CD14-positive monocyte (primary cell): Measurements from ENCODE around the gene TMEM120B. TPM values are rescaled to one million over a fixed set of nuclear protein-coding genes. Genes with fewer than 3 reads are reported as not detected.

Source experiments
- DNase-seq, 3 donors: peaks; one replicate each; pipeline ENCODE4 v3.0.0-alpha.2; 2011 to 2022
- H2AFZ ChIP-seq: 2 replicates; pipeline ENCODE4 v1.6.0; 2012; ENCODE audit warnings: mild to moderate bottlenecking, low read depth, low read length, inconsistent platforms; ENCODE audit not compliant: insufficient read depth, poor library complexity, severe bottlenecking
- H3K27ac ChIP-seq, 2 donors: 1 replicate in 1 of 2; 2 replicates in 1 of 2; pipeline ENCODE4 v1.5.1; 2012 to 2013; ENCODE audit warnings: low read length in 2 of 2, control low read depth in 1 of 2, inconsistent platforms in 1 of 2, low read depth in 1 of 2, mild to moderate bottlenecking in 1 of 2
- H3K27me3 ChIP-seq, 2 donors: one replicate each; pipeline versions ENCODE4 v1.6.0 to v1.6.1; 2011 to 2013; ENCODE audit warnings: low read length in 2 of 2; ENCODE audit not compliant: control insufficient read depth in 2 of 2, insufficient read depth in 2 of 2
- H3K36me3 ChIP-seq, 2 donors: replicated peaks in 1 of 2; 1 replicate in 1 of 2; 2 replicates in 1 of 2; pipeline versions ENCODE4 v1.5.1 to v1.6.1; 2012 to 2013; ENCODE audit warnings: low read length in 2 of 2, control low read depth in 1 of 2, inconsistent platforms in 1 of 2, mild to moderate bottlenecking in 1 of 2; ENCODE audit not compliant: insufficient read depth in 2 of 2, control insufficient read depth in 1 of 2
- H3K4me1 ChIP-seq, 2 donors: 1 replicate in 1 of 2; 2 replicates in 1 of 2; pipeline versions ENCODE4 v1.5.1 to v1.6.1; 2012 to 2013; ENCODE audit warnings: low read length in 2 of 2, control low read depth in 1 of 2, inconsistent platforms in 1 of 2, mild to moderate bottlenecking in 1 of 2, moderate library complexity in 1 of 2; ENCODE audit not compliant: insufficient read depth in 2 of 2, control insufficient read depth in 1 of 2
- H3K4me2 ChIP-seq: replicated peaks from 2 replicates; pipeline ENCODE3; 2012; ENCODE audit warnings: low read length, moderate library complexity, mild to moderate bottlenecking; ENCODE audit not compliant: poor library complexity, severe bottlenecking; ENCODE audit errors: extremely low read depth
- H3K4me3 ChIP-seq, 3 experiments: fragments of 200-600 bp in 1 of 3; sonication (generic) in 1 of 3; replicated peaks in 1 of 3; 1 replicate in 2 of 3; 2 replicates in 1 of 3; pipeline ENCODE4 v1.5.1; 2011 to 2013; ENCODE audit warnings: low read length in 3 of 3, mild to moderate bottlenecking in 3 of 3, control low read depth in 2 of 3, low read depth in 2 of 3, inconsistent platforms in 1 of 3, moderate library complexity in 1 of 3
- H3K79me2 ChIP-seq: 2 replicates; pipeline ENCODE4 v1.6.0; 2012; ENCODE audit warnings: mild to moderate bottlenecking, control low read depth, inconsistent platforms, low read length, moderate library complexity; ENCODE audit not compliant: insufficient read depth
- H3K9ac ChIP-seq: 2 replicates; pipeline ENCODE4 v1.6.0; 2017; ENCODE audit warnings: low read length, mild to moderate bottlenecking; ENCODE audit not compliant: insufficient read depth, poor library complexity, severe bottlenecking
- H3K9me3 ChIP-seq, 2 donors: replicated peaks in 1 of 2; 1 replicate in 1 of 2; 2 replicates in 1 of 2; pipeline versions ENCODE4 v1.5.1 to v1.6.1; 2012 to 2013; ENCODE audit warnings: low read length in 2 of 2, control low read depth in 1 of 2; ENCODE audit not compliant: control insufficient read depth in 1 of 2, insufficient read depth in 1 of 2
- H4K20me1 ChIP-seq: 2 replicates; pipeline ENCODE4 v1.6.0; 2012; ENCODE audit warnings: mild to moderate bottlenecking, low read length, control low read depth, moderate library complexity; ENCODE audit not compliant: insufficient read depth
- H3K27ac Mint-ChIP-seq, 7 donors: one replicate each; pipeline ENCODE4 v1.8.0; 2020; ENCODE audit warnings: mild to moderate bottlenecking in 7 of 7, mixed read lengths in 7 of 7, moderate library complexity in 6 of 7, inconsistent platforms in 2 of 7
- H3K27me3 Mint-ChIP-seq, 3 donors: one replicate each; pipeline ENCODE4 v1.8.0; 2021 to 2022; ENCODE audit warnings: low read depth in 3 of 3, mild to moderate bottlenecking in 3 of 3, mixed read lengths in 3 of 3, moderate library complexity in 3 of 3, inconsistent platforms in 1 of 3
- H3K36me3 Mint-ChIP-seq, 2 donors: one replicate each; pipeline ENCODE4 v1.8.0; 2020; ENCODE audit warnings: mixed read lengths in 2 of 2, inconsistent platforms in 1 of 2, mild to moderate bottlenecking in 1 of 2
- H3K4me1 Mint-ChIP-seq: one replicate; pipeline ENCODE4 v1.8.0; 2020; ENCODE audit warnings: mild to moderate bottlenecking, mixed read lengths
- H3K4me3 Mint-ChIP-seq, 2 donors: one replicate each; pipeline ENCODE4 v1.8.0; 2020; ENCODE audit warnings: mild to moderate bottlenecking in 2 of 2, mixed read lengths in 2 of 2, moderate library complexity in 1 of 2
- H3K9me3 Mint-ChIP-seq, 7 donors: one replicate each; pipeline ENCODE4 v1.8.0; 2020 to 2022; ENCODE audit warnings: mixed read lengths in 7 of 7, mild to moderate bottlenecking in 6 of 7, moderate library complexity in 6 of 7, inconsistent platforms in 2 of 7
- WGBS: methylation state at CpG from one replicate; pipeline ENCODE4 v1.1.5; 2013; ENCODE audit warnings: missing lambda C conversion rate; ENCODE audit not compliant: insufficient coverage; 5-methylcytosine and 5-hydroxymethylcytosine counted together
- intact Hi-C, 2 donors: fragments of 100-400 bp; cut with micrococcal nuclease; formaldehyde crosslinking; loops; one replicate each; pipeline versions ENCODE4 v1.15.0 to v1.15.1; 2023
- polyA plus RNA-seq, 3 donors: library from polyadenylated mRNA; depleted of rRNA in 1 of 3; unstranded in 2 of 3; stranded (reverse) in 1 of 3; fragments of 300-500 nt in 2 of 3; fragments of >200 nt in 1 of 3; fragmentation: Illumina TruSeq in 2 of 3; gene quantifications; 1 replicate in 2 of 3; 2 replicates in 1 of 3; pipeline ENCODE4 v1.2.3, GENCODE V29; 2012 to 2021
- TF ChIP-seq, protein P1 (sequence below): fragments of 200-600 bp; IDR thresholded peaks from one replicate; pipeline ENCODE4 v1.8.0; 2022; ENCODE audit warnings: antibody characterized with exemption, mild to moderate bottlenecking

The TMEM120B gene
- polyA plus RNA-seq, 3 donors, result 0.65 to 2.4 (median 1.1) TPM

DNA sequence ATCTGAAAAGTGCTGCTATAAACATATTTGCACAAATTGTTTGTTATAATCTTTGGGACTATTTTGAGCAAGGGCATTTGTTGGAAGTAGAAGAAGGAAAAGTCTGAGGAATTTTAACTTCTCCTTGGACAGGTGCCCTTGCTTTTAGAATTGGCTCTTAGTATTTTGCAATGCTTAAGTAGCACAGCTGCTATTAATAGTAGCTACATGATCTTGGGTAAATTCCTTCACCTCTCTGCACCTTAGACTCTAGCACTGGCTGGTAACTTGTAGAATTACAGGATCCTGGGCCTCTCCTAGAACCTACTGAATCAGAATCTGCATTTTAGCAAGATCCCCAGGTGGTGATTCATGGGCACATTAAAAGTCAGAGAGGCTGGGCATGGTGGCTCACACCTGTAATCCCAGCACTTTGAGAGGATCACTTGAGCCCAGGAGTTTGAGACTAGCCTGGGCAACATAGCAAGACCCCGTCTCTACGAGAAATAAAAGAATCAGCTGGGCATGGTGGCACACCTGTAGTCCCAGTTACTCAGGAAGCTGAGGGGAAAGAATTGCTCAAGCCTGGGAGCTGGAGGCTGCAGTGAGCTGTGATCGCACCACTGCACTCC, 10.8 kb upstream of the TMEM120B start:
- Histone ChIP-seq H3K27me3 (no peaks in the 10 kb centered on the region), H3K27ac (no peak overlapping the region), H3K4me3 (no peak overlapping the region), H3K4me1 (peaks cover 0 to 3% of the 10 kb centered on the region in 2 donors), H2AFZ (no peak overlapping the region), H3K9ac (no peak overlapping the region), H3K36me3 (no peaks in the 10 kb centered on the region), H4K20me1 (no peaks in the 10 kb centered on the region), H3K79me2 (no peaks in the 10 kb centered on the region), H3K4me2 (no peak overlapping the region), H3K9me3 (no peaks in the 10 kb centered on the region)
- intact Hi-C loops, result no loop called here
- peaks cover 0 to 6% (median 2%) of the 10 kb centered on the region in 7 donors for H3K9me3 Mint-ChIP-seq
- H3K4me1 Mint-ChIP-seq, result peaks cover 1% of the 10 kb centered on the region
- H3K27me3 Mint-ChIP-seq, result peaks cover 2 to 12% (median 2%) of the 10 kb centered on the region in 3 donors
- TF ChIP-seq, protein P1, sequence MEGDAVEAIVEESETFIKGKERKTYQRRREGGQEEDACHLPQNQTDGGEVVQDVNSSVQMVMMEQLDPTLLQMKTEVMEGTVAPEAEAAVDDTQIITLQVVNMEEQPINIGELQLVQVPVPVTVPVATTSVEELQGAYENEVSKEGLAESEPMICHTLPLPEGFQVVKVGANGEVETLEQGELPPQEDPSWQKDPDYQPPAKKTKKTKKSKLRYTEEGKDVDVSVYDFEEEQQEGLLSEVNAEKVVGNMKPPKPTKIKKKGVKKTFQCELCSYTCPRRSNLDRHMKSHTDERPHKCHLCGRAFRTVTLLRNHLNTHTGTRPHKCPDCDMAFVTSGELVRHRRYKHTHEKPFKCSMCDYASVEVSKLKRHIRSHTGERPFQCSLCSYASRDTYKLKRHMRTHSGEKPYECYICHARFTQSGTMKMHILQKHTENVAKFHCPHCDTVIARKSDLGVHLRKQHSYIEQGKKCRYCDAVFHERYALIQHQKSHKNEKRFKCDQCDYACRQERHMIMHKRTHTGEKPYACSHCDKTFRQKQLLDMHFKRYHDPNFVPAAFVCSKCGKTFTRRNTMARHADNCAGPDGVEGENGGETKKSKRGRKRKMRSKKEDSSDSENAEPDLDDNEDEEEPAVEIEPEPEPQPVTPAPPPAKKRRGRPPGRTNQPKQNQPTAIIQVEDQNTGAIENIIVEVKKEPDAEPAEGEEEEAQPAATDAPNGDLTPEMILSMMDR, result no peak
- DNase-seq, result no peak
- no peak overlapping the region for H3K4me3 Mint-ChIP-seq
- WGBS, result 86% methylated on average over 2 of the region's 3 CpGs
- H3K36me3 Mint-ChIP-seq, result no peaks in the 10 kb centered on the region
- H3K27ac Mint-ChIP-seq, result no peak overlapping the region

DNA sequence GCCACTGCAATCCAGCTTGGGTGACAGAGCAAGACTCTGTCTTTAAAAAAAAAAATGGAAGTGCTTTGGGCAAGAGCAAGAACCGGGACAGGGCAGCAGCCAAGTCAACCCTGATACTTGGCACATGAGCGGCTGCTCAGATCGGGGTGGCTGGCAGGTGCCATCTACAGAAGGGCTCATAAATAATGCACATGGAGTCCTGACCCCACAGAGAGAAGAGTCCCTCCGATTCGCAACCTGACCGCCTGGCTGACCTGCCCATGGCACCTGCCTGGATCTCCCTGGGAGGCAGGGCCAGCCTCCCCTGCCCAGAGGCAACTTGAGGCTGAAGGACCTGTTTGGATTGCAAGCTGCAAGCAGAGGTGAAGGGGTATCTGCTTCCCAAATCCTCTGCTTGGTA, 9.6 kb upstream of the TMEM120B start:
- Histone ChIP-seq H3K27ac (no peak overlapping the region), H4K20me1 (no peaks in the 10 kb centered on the region), H3K79me2 (no peaks in the 10 kb centered on the region), H3K9ac (no peak overlapping the region), H3K9me3 (no peaks in the 10 kb centered on the region), H3K27me3 (no peaks in the 10 kb centered on the region), H3K4me1 (no peaks in the 10 kb centered on the region), H3K4me2 (no peak overlapping the region), H2AFZ (no peak overlapping the region), H3K36me3 (no peaks in the 10 kb centered on the region), H3K4me3 (no peak overlapping the region)
- H3K4me3 Mint-ChIP-seq, result no peak overlapping the region
- H3K36me3 Mint-ChIP-seq, result no peaks in the 10 kb centered on the region
- no peak overlapping the region for H3K27ac Mint-ChIP-seq
- WGBS, result 94% methylated on average over 6 of the region's 6 CpGs
- peaks cover 0 to 6% (median 2%) of the 10 kb centered on the region in 7 donors for H3K9me3 Mint-ChIP-seq
- TF ChIP-seq, protein P1, result no peak
- intact Hi-C loops, result no loop called here
- H3K4me1 Mint-ChIP-seq, result peaks cover 1% of the 10 kb centered on the region
- DNase-seq, result no peak
- peaks cover 2 to 12% (median 7%) of the 10 kb centered on the region in 3 donors for H3K27me3 Mint-ChIP-seq
